Uterus (tissue), 4 donors: ENCODE measurements around the gene INHBB. TPM values are rescaled to one million over a fixed set of nuclear protein-coding genes. Genes with fewer than 3 reads are reported as not detected.

Experiments used
- DNase-seq, 2 donors: peaks; one replicate each; pipeline ENCODE4 v3.0.0-alpha.2; 2019 to 2020
- H3K27ac ChIP-seq, 2 donors: fragments of 200-600 bp; sonication (generic); 1 replicate in 1 of 2; 2 replicates in 1 of 2; pipeline ENCODE4 v1.5.1; 2016 to 2018
- H3K27me3 ChIP-seq, 2 donors: fragments of 200-600 bp; sonication (generic); one replicate each; pipeline ENCODE4 v1.5.1; 2018 to 2019; ENCODE audit warnings: control low read depth in 1 of 2
- H3K36me3 ChIP-seq, 2 donors: fragments of 200-600 bp; sonication (generic); one replicate each; pipeline ENCODE4 v1.5.1; 2019; ENCODE audit warnings: control low read depth in 1 of 2
- H3K4me1 ChIP-seq, 2 donors: fragments of 200-600 bp; sonication (generic); one replicate each; pipeline ENCODE4 v1.5.1; 2018 to 2019; ENCODE audit warnings: control low read depth in 1 of 2
- H3K4me3 ChIP-seq, 2 donors: fragments of 200-600 bp; sonication (generic); 1 replicate in 1 of 2; 2 replicates in 1 of 2; pipeline ENCODE4 v1.5.1; 2018 to 2019; ENCODE audit warnings: mild to moderate bottlenecking in 1 of 2
- H3K9me3 ChIP-seq, 2 donors: fragments of 200-600 bp; sonication (generic); one replicate each; pipeline ENCODE4 v1.5.1; 2019; ENCODE audit warnings: control low read depth in 1 of 2
- POLR2A ChIP-seq, 2 donors: fragments of 450-650 bp; IDR thresholded peaks; one replicate each; pipeline ENCODE4 v1.6.1; 2016; ENCODE audit warnings: antibody characterized with exemption in 2 of 2, mild to moderate bottlenecking in 1 of 2, moderate library complexity in 1 of 2
- intact Hi-C: fragments of 100-400 bp; cut with DNase I; formaldehyde crosslinking; loops from one replicate; pipeline ENCODE4 v1.15.1; 2023; ENCODE audit warnings: low total_unique reads
- total RNA-seq, 4 donors: library from RNA; depleted of rRNA in 3 of 4; stranded (reverse); fragments of >200 nt in 3 of 4; gene quantifications; one replicate each; pipeline versions ENCODE4 v1.1.0 to v1.2.4, GENCODE V29; 2014 to 2023
- TF ChIP-seq, protein P1 (sequence below), 4 experiments: fragments of 200-600 bp in 2 of 4; fragments of 450-650 bp in 2 of 4; sonication (generic) in 2 of 4; IDR thresholded peaks; one replicate each; pipeline ENCODE4 v1.5.1; 2016 to 2019; ENCODE audit warnings: antibody characterized with exemption in 4 of 4, mild to moderate bottlenecking in 2 of 4, moderate library complexity in 1 of 4
- donor health status: DM: yes; HTN: yes; CAD: no.

INHBB gene
- total RNA-seq, 4 donors from 2014 or later = 0.35 to 18.1 (median 4.2) TPM

DNA sequence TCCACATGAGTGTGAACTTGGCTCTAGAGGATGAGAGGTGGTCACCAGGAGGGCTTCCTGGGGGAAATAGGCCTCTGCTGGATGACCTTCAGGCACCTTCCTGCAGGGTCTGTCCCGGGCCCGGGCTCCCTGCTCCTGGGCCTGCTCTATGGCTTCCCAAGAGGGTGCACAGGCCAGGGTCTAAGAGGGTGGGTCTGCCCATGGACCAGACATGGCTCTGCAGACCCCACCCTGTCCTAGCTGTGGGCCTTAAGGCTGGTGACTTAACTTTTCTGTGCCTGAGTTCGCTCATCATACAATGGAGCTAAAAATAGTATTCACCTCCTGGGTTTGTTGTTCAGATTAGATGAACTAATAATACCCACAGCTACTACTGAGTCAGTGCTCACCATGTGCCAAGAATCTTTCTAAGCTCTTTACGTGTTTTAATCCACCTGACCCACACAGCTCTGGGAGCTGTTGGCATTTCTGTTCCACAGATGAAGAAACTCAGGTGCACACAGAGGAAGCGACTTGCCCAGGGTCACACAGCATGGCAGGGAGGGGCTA is 14.4 kb downstream of the INHBB start:
- H3K4me3 ChIP-seq = no peak overlapping the region
- intact Hi-C loops = no loop called here
- H3K27me3 ChIP-seq = no peaks in the 10 kb centered on the region
- H3K36me3 ChIP-seq = no peaks in the 10 kb centered on the region
- no peaks in the 10 kb centered on the region for H3K9me3 ChIP-seq
- H3K27ac ChIP-seq = no peak overlapping the region
- H3K4me1 ChIP-seq = no peaks in the 10 kb centered on the region
- TF ChIP-seq, protein P1, sequence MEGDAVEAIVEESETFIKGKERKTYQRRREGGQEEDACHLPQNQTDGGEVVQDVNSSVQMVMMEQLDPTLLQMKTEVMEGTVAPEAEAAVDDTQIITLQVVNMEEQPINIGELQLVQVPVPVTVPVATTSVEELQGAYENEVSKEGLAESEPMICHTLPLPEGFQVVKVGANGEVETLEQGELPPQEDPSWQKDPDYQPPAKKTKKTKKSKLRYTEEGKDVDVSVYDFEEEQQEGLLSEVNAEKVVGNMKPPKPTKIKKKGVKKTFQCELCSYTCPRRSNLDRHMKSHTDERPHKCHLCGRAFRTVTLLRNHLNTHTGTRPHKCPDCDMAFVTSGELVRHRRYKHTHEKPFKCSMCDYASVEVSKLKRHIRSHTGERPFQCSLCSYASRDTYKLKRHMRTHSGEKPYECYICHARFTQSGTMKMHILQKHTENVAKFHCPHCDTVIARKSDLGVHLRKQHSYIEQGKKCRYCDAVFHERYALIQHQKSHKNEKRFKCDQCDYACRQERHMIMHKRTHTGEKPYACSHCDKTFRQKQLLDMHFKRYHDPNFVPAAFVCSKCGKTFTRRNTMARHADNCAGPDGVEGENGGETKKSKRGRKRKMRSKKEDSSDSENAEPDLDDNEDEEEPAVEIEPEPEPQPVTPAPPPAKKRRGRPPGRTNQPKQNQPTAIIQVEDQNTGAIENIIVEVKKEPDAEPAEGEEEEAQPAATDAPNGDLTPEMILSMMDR (IDR thresholded peaks at IDR 0.05) = no peak
- TF ChIP-seq POLR2A (IDR thresholded peaks at IDR 0.05) = no peak
- no peak for DNase-seq

DNA sequence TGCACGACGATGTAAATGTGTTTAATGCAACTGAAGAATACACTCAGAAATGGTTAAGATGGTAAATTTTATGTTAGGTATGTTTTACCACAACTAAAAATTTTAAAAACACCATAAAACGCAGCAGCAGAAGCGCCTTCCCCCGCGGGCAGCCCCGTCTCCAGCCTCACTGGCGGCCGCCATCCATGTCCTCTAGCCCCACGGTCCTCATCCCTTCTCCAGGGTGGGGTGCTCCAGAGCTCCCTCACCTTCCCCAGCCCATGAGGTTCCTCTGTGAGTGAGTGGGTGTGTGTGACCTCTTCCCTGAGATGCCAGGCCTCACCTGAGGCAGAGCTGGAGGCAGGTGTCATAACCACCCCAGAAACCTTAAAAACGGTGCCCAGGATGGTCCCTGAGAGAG is 17.0 kb downstream of the INHBB start:
- TF ChIP-seq, protein P1 (IDR thresholded peaks at IDR 0.05) = no peak
- no peak for TF ChIP-seq POLR2A (IDR thresholded peaks at IDR 0.05)
- intact Hi-C loops = no loop called here
- no peak overlapping the region for H3K27ac ChIP-seq

DNA sequence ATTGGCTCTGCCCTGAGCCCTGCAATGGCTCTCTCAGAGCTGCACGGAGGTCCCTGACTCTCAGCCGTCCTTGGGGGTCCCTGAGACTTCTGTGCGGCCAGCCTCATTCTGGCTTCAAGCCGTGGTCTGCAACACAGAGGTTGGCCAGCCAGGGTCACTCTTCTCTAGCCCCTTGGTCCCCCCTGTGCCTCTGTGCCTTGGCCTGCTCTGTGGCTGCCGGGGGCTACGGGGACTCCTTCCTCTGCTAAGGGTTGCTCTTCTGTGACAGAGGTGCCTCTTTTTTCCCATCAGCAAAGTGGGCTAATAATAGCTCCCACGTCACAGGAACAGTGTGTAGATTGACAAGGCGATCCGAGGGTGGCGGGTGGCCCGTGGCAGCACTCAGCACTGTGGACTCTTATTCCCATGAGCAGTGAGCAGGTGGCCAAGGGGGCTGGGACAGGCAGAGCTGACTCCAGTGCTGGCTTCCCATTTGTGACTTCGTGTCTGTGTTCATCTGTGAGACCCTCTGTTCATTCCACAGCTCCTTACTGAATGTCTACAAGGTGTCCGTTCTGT is 19.4 kb downstream of the INHBB start:
- Histone ChIP-seq H3K9me3 (no peaks in the 10 kb centered on the region), H3K4me3 (no peak overlapping the region), H3K27ac (no peak overlapping the region), H3K27me3 (no peaks in the 10 kb centered on the region), H3K4me1 (no peaks in the 10 kb centered on the region), H3K36me3 (no peaks in the 10 kb centered on the region)
- TF ChIP-seq, protein P1 (IDR thresholded peaks at IDR 0.05) = no peak
- TF ChIP-seq POLR2A (IDR thresholded peaks at IDR 0.05) = no peak
- intact Hi-C loops = no loop called here
- DNase-seq = no peak

More for the DNA sequence above, 17.0 kb downstream of the INHBB start:
- DNase-seq = no peak
- no peaks in the 10 kb centered on the region for H3K9me3 ChIP-seq
- H3K4me1 ChIP-seq = no peaks in the 10 kb centered on the region
- no peak overlapping the region for H3K4me3 ChIP-seq
- no peaks in the 10 kb centered on the region for H3K27me3 ChIP-seq
- H3K36me3 ChIP-seq = no peaks in the 10 kb centered on the region

DNA sequence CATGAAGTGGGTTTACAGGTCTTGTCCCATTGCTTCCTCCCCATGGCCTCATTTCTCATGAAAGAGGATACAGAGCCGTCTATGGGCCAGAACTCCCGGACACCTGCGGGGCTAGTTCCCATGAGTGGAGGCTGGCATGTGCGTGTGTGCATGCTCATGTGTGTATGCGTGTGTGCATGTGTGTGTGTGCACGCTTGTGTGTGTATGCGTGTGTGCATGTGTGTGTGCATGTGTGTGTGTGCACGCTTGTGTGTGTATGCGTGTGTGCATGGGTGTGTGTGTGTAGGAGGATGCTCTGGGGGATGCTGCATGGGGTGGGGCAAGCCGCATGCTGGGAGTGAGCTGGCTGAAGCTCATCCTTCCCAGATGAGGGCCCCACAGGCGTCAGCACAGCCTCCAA is 20.8 kb downstream of the INHBB start:
- H3K36me3 ChIP-seq = no peaks in the 10 kb centered on the region
- no peaks in the 10 kb centered on the region for H3K4me1 ChIP-seq
- no peak overlapping the region for H3K27ac ChIP-seq
- DNase-seq = no peak
- no peaks in the 10 kb centered on the region for H3K9me3 ChIP-seq
- no peak for TF ChIP-seq POLR2A (IDR thresholded peaks at IDR 0.05)
- TF ChIP-seq, protein P1 (IDR thresholded peaks at IDR 0.05) = no peak
- intact Hi-C loops = no loop called here
- H3K4me3 ChIP-seq = no peak overlapping the region
- no peaks in the 10 kb centered on the region for H3K27me3 ChIP-seq

DNA sequence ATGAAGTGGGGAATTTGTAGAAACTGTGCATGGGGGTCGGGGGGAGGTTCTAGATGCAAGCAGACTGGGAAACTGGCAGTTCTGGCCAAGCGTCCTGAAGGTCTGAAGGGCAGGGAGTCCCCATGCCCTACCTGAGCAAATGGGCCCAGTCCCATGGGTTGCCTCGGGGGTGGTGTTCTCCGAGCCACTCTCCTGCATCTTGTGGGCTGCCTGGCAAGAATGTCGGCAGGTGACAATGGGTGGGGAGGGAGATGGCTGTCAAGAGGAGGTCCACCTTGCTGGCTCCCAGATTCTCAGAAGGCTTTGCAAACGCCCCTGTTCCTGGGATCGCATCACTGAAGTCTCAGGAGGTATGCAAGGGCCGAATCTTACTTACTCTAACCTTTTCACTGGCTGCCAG is 21.3 kb downstream of the INHBB start:
- no peaks in the 10 kb centered on the region for H3K27me3 ChIP-seq
- no peak for TF ChIP-seq POLR2A (IDR thresholded peaks at IDR 0.05)
- TF ChIP-seq, protein P1 (IDR thresholded peaks at IDR 0.05) = no peak
- H3K27ac ChIP-seq = no peak overlapping the region
- no peak overlapping the region for H3K4me3 ChIP-seq
- no peaks in the 10 kb centered on the region for H3K9me3 ChIP-seq
- H3K36me3 ChIP-seq = no peaks in the 10 kb centered on the region
- no peaks in the 10 kb centered on the region for H3K4me1 ChIP-seq
- intact Hi-C loops = no loop called here
- no peak for DNase-seq
